HCT116 (cell line): Measurements from ENCODE around the gene NUP42. TPM values are rescaled to one million over a fixed set of nuclear protein-coding genes. Genes with fewer than 3 reads are reported as not detected.

Experiments used
- ATAC-seq: fragments of 200-7000 bp; cut with Tn5 transposase; 2 replicates; pipeline ENCODE4 v1.9.1; 2020; ENCODE audit warnings: mild to moderate bottlenecking, moderate library complexity
- BruUV-seq: library from RNA; stranded (reverse); fragments of 400-500 nt; replicated peaks from 2 replicates; lab custom pipeline; 2021; lab: Mats Ljungman, UMichigan
- CTCF ChIA-PET: fragments of 300-600 bp; sonication (Branson Sonifier 250); formaldehyde crosslinking; loops from one replicate; lab custom pipeline; 2021; ENCODE audit warnings: antibody characterized with exemption; lab: Charles Lee
- POLR2A ChIA-PET: fragments of 300-600, 350-600 bp; sonication (Branson Sonifier 250); formaldehyde crosslinking; loops from one replicate; lab custom pipeline; 2021; ENCODE audit warnings: antibody characterized with exemption; lab: Charles Lee
- RAD21 ChIA-PET, 2 experiments: fragments of 300-600 bp; sonication (Branson Sonifier 250); formaldehyde crosslinking; loops; one replicate each; lab custom pipeline; 2023; ENCODE audit warnings: low total read pairs in 2 of 2; ENCODE audit not compliant: uncharacterized antibody in 2 of 2, unreplicated experiment in 2 of 2, low non-redundant PET in 1 of 2; lab: Charles Lee
- DNase-seq: peaks from one replicate; pipeline ENCODE4 v3.0.0-alpha.2; 2010; ENCODE audit warnings: low read depth, low spot score
- H2AFZ ChIP-seq: fragments of 200-600 bp; shearing (Covaris generic), sonication (generic); 2 replicates; pipeline ENCODE4 v1.6.1; 2017; ENCODE audit warnings: low read depth, mixed run types, mixed read lengths, antibody characterized with exemption, low read length; ENCODE audit not compliant: poor library complexity, severe bottlenecking
- H3K27ac ChIP-seq: 2 replicates; pipeline ENCODE4 v1.5.1; 2012; ENCODE audit warnings: low read depth, low read length
- H3K27me3 ChIP-seq: fragments of 200-600 bp; sonication (generic); 2 replicates; pipeline ENCODE4 v1.6.1; 2016; ENCODE audit warnings: mixed run types, low read length, mixed read lengths; ENCODE audit not compliant: insufficient read depth
- H3K36me3 ChIP-seq, 2 experiments: fragments of 200-500 bp in 1 of 2; fragments of 200-600 bp in 1 of 2; sonication (Bioruptor generic) in 1 of 2; sonication (generic) in 1 of 2; 2 replicates each; pipeline versions ENCODE4 v1.5.1 to v1.6.1; 2014 to 2016; ENCODE audit warnings: low read length in 2 of 2, inconsistent platforms in 1 of 2, mixed read lengths in 1 of 2, mixed run types in 1 of 2; ENCODE audit not compliant: insufficient read depth in 2 of 2, control insufficient read depth in 1 of 2
- H3K4me1 ChIP-seq, 2 experiments: fragments of 200-600 bp in 1 of 2; sonication (generic) in 1 of 2; 2 replicates each; pipeline versions ENCODE4 v1.5.1 to v1.6.1; 2012 to 2017; ENCODE audit warnings: low read length in 2 of 2, inconsistent platforms in 1 of 2, mild to moderate bottlenecking in 1 of 2, mixed read lengths in 1 of 2, mixed run types in 1 of 2, moderate library complexity in 1 of 2; ENCODE audit not compliant: insufficient read depth in 2 of 2, control insufficient read depth in 1 of 2
- H3K4me2 ChIP-seq: fragments of 200-600 bp; sonication (generic); 2 replicates; pipeline ENCODE4 v1.6.1; 2017; ENCODE audit warnings: mixed run types, low read length, mixed read lengths
- H3K4me3 ChIP-seq, 2 experiments: fragments of 200-600 bp in 1 of 2; sonication (generic) in 1 of 2; replicated peaks in 1 of 2; 2 replicates each; pipeline ENCODE4 v1.5.1; 2011 to 2016; ENCODE audit warnings: low read length in 2 of 2, control low read depth in 1 of 2, low read depth in 1 of 2, mild to moderate bottlenecking in 1 of 2, mixed read lengths in 1 of 2, mixed run types in 1 of 2
- H3K79me2 ChIP-seq: fragments of 200-600 bp; sonication (generic); 2 replicates; pipeline ENCODE4 v1.6.1; 2017; ENCODE audit warnings: mild to moderate bottlenecking, mixed run types, low read length, moderate library complexity, mixed read lengths; ENCODE audit not compliant: insufficient read depth
- H3K9ac ChIP-seq: fragments of 200-600 bp; sonication (generic); 2 replicates; pipeline ENCODE4 v1.6.1; 2016; ENCODE audit warnings: low read length, mixed read lengths
- H3K9me2 ChIP-seq: fragments of 200-600 bp; sonication (generic), shearing (Covaris generic); 2 replicates; pipeline ENCODE4 v1.6.1; 2017; ENCODE audit warnings: mixed run types, mild to moderate bottlenecking, moderate library complexity; ENCODE audit not compliant: insufficient read depth
- H3K9me3 ChIP-seq, 2 experiments: fragments of 200-500 bp in 1 of 2; fragments of 200-600 bp in 1 of 2; sonication (Bioruptor generic) in 1 of 2; sonication (generic) in 1 of 2; 2 replicates each; pipeline ENCODE4 v1.6.1; 2014 to 2017; ENCODE audit warnings: low read length in 2 of 2, mixed read lengths in 2 of 2, inconsistent platforms in 1 of 2, low read depth in 1 of 2, mild to moderate bottlenecking in 1 of 2, mixed run types in 1 of 2, moderate library complexity in 1 of 2; ENCODE audit not compliant: control insufficient read depth in 1 of 2, insufficient read depth in 1 of 2
- H4K20me1 ChIP-seq: fragments of 200-600 bp; sonication (generic), shearing (Covaris generic); 2 replicates; pipeline ENCODE4 v1.6.1; 2017; ENCODE audit warnings: mixed run types, mild to moderate bottlenecking, moderate library complexity; ENCODE audit not compliant: insufficient read depth
- CBX3 ChIP-seq: IDR thresholded peaks from 2 replicates; pipeline ENCODE4 v1.6.1; 2012; ENCODE audit warnings: low read depth
- CEBPB ChIP-seq: IDR thresholded peaks from 2 replicates; pipeline ENCODE4 v1.6.1; 2012; ENCODE audit warnings: low read depth
- EGR1 ChIP-seq: IDR thresholded peaks from 2 replicates; pipeline ENCODE4 v1.6.1; 2012; ENCODE audit warnings: low read depth
- ELF1 ChIP-seq: IDR thresholded peaks from 2 replicates; pipeline ENCODE4 v1.6.1; 2012; ENCODE audit warnings: low read depth, borderline replicate concordance
- EZH2 ChIP-seq: fragments of 200-600 bp; sonication (generic); IDR thresholded peaks from 2 replicates; pipeline ENCODE4 v1.6.1; 2017; ENCODE audit warnings: antibody characterized with exemption, mixed run types
- EZH2phosphoT487 ChIP-seq: fragments of 200-600 bp; IDR thresholded peaks from 2 replicates; pipeline ENCODE4 v1.6.1; 2018; ENCODE audit warnings: antibody characterized with exemption, borderline replicate concordance
- FOSL1 ChIP-seq: IDR thresholded peaks from 2 replicates; pipeline ENCODE4 v1.6.1; 2012; ENCODE audit warnings: low read depth
- JUND ChIP-seq: IDR thresholded peaks from 2 replicates; pipeline ENCODE4 v1.6.1; 2012
- POLR2A ChIP-seq: IDR thresholded peaks from 2 replicates; pipeline ENCODE4 v1.7.0; 2011; ENCODE audit warnings: borderline replicate concordance; ENCODE audit not compliant: insufficient read depth, insufficient read length; ENCODE audit errors: extremely low read depth
- RAD21 ChIP-seq: IDR thresholded peaks from 2 replicates; pipeline ENCODE4 v1.6.1; 2012; ENCODE audit warnings: low read depth, mild to moderate bottlenecking
- SP1 ChIP-seq: IDR thresholded peaks from 2 replicates; pipeline ENCODE4 v1.6.1; 2012; ENCODE audit warnings: low read depth
- SRF ChIP-seq: IDR thresholded peaks from 2 replicates; pipeline ENCODE4 v1.6.1; 2012; ENCODE audit warnings: low read depth
- TCF7L2 ChIP-seq: IDR thresholded peaks from 2 replicates; pipeline ENCODE4 v1.7.0; 2011; ENCODE audit warnings: borderline replicate concordance, inconsistent platforms; ENCODE audit not compliant: insufficient read depth, insufficient read length; ENCODE audit errors: extremely low read depth
- YY1 ChIP-seq: IDR thresholded peaks from 2 replicates; pipeline ENCODE4 v1.6.1; 2011; ENCODE audit warnings: low read length, low read depth, moderate library complexity, mild to moderate bottlenecking; ENCODE audit not compliant: insufficient replicate concordance; ENCODE audit errors: extremely low read depth
- ZFX ChIP-seq: fragments of 450-650 bp; IDR thresholded peaks from 2 replicates; pipeline ENCODE4 v1.6.1; 2017
- ZNF274 ChIP-seq: fragments of 200-500 bp; sonication (Bioruptor generic); IDR thresholded peaks from 2 replicates; pipeline ENCODE4 v1.6.1; 2014; ENCODE audit warnings: mild to moderate bottlenecking, low read depth, low read length, inconsistent platforms
- intact Hi-C: fragments of 100-400 bp; cut with micrococcal nuclease; formaldehyde crosslinking; loops from 2 replicates; pipeline ENCODE4 v1.10.0; 2022
- total RNA-seq: library from RNA; stranded (reverse); gene quantifications from one replicate; pipeline ENCODE4 v1.2.1, GENCODE V29; 2021; ENCODE audit not compliant: unreplicated experiment
- TF ChIP-seq, protein P1 (sequence below): IDR thresholded peaks from 2 replicates; pipeline ENCODE4 v1.6.1; 2012
- TF ChIP-seq, protein P2 (sequence below): IDR thresholded peaks from 2 replicates; pipeline ENCODE4 v1.6.1; 2012
- TF ChIP-seq, protein P3 (sequence below): IDR thresholded peaks from 2 replicates; pipeline ENCODE4 v1.6.1; 2012; ENCODE audit warnings: low read depth
- TF ChIP-seq, protein P4 (sequence below), 3 experiments: fragments of 200-600 bp in 1 of 3; sonication (generic) in 1 of 3; IDR thresholded peaks in 2 of 3; conservative IDR thresholded peaks in 1 of 3; 2 replicates each; pipeline ENCODE4 v1.5.1; 2012 to 2017; ENCODE audit warnings: low read depth in 2 of 3, low read length in 2 of 3, antibody characterized with exemption in 1 of 3, borderline replicate concordance in 1 of 3, control low read depth in 1 of 3, mild to moderate bottlenecking in 1 of 3, mixed read lengths in 1 of 3, mixed run types in 1 of 3, moderate library complexity in 1 of 3; ENCODE audit not compliant: insufficient read depth in 1 of 3

The NUP42 gene
- total RNA-seq, 1 experiment from 2014 or later: 36.5 TPM

DNA sequence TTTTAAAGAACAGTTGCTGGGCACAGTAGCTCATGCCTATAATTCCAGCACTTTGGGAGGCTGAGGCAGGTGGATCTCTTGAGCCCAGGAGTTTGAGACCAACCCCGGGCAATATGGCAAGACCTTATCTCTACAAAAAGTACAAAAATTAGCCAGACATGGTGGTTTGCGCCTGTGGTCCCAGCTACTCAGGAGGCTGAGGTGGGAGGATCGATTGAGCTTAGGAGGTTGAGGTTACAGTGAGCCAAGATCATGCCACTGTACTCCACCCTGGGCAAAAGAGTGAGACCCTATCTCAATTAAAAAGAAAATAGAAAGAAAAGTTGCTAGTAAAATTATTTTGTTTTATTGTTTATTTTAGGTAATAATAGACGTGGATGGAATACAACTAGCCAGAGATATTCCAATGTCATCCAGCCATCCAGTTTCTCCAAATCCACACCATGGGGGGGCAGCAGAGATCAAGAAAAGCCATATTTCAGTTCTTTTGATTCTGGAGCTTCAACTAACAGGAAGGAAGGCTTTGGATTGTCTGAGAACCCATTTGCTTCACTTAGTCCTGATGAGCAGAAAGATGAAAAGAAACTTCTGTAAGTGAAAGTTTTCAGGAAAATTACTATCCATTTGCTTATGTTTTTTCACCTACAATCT is 3.0 kb downstream of the NUP42 start:
- Histone ChIP-seq H3K79me2 (peaks cover 77% of the 10 kb centered on the region), H3K4me3 (no peak overlapping the region), H3K9me2 (no peaks in the 10 kb centered on the region), H3K4me2 (no peak overlapping the region), H3K27me3 (no peaks in the 10 kb centered on the region), H2AFZ (no peak overlapping the region), H3K4me1 (peaks cover 5 to 14% of the 10 kb centered on the region in 2 experiments; a peak in 3 of 4 replicates), H3K27ac (no peak overlapping the region), H3K36me3 (peaks cover 30 to 31% of the 10 kb centered on the region in 2 experiments), H3K9me3 (no peaks in the 10 kb centered on the region), H4K20me1 (no peaks in the 10 kb centered on the region), H3K9ac (no peak overlapping the region)
- POLR2A ChIA-PET: interaction anchor here (0.8 to 1.1 kb wide), 2 partner anchors 79 to 88 kb away, joined by 4 to 5 read pairs; partner anchors contain the start of gene KLHL7
- DNase-seq (peak; percentile 34), ATAC-seq (no peak)
- RAD21 ChIA-PET: no interaction called here
- intact Hi-C loops: loop anchor here (5.0 kb wide), 2 partner anchors 78 to 362 kb away; partner anchors contain the start of gene KLHL7
- CTCF ChIA-PET: interaction anchor here (0.6 to 2.2 kb wide), 8 partner anchors 11 to 532 kb away, joined by 3 to 12 read pairs (median 4); no protein-coding TSS in a partner anchor
- TF ChIP-seq SP1 (no peak), EZH2phosphoT487 (no peak), CEBPB (no peak), ZFX (no peak), EGR1 (no peak), JUND (no peak), POLR2A (no peak), RAD21 (peak; percentile 69), EZH2 (no peak), CBX3 (no peak), FOSL1 (no peak), ZNF274 (no peak), TCF7L2 (no peak), ELF1 (no peak), SRF (no peak), YY1 (peak; percentile 11)
- TF ChIP-seq, protein P1, sequence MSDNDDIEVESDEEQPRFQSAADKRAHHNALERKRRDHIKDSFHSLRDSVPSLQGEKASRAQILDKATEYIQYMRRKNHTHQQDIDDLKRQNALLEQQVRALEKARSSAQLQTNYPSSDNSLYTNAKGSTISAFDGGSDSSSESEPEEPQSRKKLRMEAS: no peak
- TF ChIP-seq, protein P2, sequence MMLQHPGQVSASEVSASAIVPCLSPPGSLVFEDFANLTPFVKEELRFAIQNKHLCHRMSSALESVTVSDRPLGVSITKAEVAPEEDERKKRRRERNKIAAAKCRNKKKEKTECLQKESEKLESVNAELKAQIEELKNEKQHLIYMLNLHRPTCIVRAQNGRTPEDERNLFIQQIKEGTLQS: no peak
- TF ChIP-seq, protein P3, sequence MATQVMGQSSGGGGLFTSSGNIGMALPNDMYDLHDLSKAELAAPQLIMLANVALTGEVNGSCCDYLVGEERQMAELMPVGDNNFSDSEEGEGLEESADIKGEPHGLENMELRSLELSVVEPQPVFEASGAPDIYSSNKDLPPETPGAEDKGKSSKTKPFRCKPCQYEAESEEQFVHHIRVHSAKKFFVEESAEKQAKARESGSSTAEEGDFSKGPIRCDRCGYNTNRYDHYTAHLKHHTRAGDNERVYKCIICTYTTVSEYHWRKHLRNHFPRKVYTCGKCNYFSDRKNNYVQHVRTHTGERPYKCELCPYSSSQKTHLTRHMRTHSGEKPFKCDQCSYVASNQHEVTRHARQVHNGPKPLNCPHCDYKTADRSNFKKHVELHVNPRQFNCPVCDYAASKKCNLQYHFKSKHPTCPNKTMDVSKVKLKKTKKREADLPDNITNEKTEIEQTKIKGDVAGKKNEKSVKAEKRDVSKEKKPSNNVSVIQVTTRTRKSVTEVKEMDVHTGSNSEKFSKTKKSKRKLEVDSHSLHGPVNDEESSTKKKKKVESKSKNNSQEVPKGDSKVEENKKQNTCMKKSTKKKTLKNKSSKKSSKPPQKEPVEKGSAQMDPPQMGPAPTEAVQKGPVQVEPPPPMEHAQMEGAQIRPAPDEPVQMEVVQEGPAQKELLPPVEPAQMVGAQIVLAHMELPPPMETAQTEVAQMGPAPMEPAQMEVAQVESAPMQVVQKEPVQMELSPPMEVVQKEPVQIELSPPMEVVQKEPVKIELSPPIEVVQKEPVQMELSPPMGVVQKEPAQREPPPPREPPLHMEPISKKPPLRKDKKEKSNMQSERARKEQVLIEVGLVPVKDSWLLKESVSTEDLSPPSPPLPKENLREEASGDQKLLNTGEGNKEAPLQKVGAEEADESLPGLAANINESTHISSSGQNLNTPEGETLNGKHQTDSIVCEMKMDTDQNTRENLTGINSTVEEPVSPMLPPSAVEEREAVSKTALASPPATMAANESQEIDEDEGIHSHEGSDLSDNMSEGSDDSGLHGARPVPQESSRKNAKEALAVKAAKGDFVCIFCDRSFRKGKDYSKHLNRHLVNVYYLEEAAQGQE: no peak
- TF ChIP-seq, protein P4, sequence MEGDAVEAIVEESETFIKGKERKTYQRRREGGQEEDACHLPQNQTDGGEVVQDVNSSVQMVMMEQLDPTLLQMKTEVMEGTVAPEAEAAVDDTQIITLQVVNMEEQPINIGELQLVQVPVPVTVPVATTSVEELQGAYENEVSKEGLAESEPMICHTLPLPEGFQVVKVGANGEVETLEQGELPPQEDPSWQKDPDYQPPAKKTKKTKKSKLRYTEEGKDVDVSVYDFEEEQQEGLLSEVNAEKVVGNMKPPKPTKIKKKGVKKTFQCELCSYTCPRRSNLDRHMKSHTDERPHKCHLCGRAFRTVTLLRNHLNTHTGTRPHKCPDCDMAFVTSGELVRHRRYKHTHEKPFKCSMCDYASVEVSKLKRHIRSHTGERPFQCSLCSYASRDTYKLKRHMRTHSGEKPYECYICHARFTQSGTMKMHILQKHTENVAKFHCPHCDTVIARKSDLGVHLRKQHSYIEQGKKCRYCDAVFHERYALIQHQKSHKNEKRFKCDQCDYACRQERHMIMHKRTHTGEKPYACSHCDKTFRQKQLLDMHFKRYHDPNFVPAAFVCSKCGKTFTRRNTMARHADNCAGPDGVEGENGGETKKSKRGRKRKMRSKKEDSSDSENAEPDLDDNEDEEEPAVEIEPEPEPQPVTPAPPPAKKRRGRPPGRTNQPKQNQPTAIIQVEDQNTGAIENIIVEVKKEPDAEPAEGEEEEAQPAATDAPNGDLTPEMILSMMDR (IDR thresholded peaks at IDR 0.05 in 2 of 3, conservative IDR thresholded peaks at IDR 0.05 in 1 of 3; ENCODE audit: borderline replicate concordance in 1 of 3, insufficient read depth in 1 of 3, low read depth in 2 of 3, low read length in 2 of 3): peak; percentile 43 to 55 (median 55); a peak in 5 of 6 replicates
- no TSS peak for BruUV-seq
